Fibroblast of lung (primary cell): ENCODE measurements around the gene KIF2B.

Experiments
- EZH2 ChIP-seq: IDR thresholded peaks from 2 replicates; pipeline ENCODE4 v1.5.1; 2012; ENCODE audit warnings: low read length, control low read depth, mild to moderate bottlenecking; ENCODE audit errors: missing control alignments
- TF ChIP-seq, protein P1 (sequence below), 2 donors: IDR thresholded peaks in 1 of 2; conservative IDR thresholded peaks in 1 of 2; 1 replicate in 1 of 2; 2 replicates in 1 of 2; pipeline ENCODE4 v1.5.1; 2011 to 2012; ENCODE audit warnings: low read length in 2 of 2, control low read depth in 1 of 2, inconsistent platforms in 1 of 2, low read depth in 1 of 2, mild to moderate bottlenecking in 1 of 2

GRCh38 chr17:53823341-53824050, 769 bp downstream of the KIF2B start:
- TF ChIP-seq, protein P1, sequence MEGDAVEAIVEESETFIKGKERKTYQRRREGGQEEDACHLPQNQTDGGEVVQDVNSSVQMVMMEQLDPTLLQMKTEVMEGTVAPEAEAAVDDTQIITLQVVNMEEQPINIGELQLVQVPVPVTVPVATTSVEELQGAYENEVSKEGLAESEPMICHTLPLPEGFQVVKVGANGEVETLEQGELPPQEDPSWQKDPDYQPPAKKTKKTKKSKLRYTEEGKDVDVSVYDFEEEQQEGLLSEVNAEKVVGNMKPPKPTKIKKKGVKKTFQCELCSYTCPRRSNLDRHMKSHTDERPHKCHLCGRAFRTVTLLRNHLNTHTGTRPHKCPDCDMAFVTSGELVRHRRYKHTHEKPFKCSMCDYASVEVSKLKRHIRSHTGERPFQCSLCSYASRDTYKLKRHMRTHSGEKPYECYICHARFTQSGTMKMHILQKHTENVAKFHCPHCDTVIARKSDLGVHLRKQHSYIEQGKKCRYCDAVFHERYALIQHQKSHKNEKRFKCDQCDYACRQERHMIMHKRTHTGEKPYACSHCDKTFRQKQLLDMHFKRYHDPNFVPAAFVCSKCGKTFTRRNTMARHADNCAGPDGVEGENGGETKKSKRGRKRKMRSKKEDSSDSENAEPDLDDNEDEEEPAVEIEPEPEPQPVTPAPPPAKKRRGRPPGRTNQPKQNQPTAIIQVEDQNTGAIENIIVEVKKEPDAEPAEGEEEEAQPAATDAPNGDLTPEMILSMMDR (conservative IDR thresholded peaks at IDR 0.05 in 1 of 2, IDR thresholded peaks at IDR 0.05 in 1 of 2; ENCODE audit: low read depth in 1 of 2, low read length in 2 of 2), result no peak
- no peak for TF ChIP-seq EZH2
